HepG2 (cell line): ENCODE data around the gene SNRNP27. TPM values are rescaled to one million over a fixed set of nuclear protein-coding genes. Genes with fewer than 3 reads are reported as not detected.

Experiments used
- AKAP8 ChIP-seq: sonication (generic); formaldehyde crosslinking; IDR thresholded peaks from 2 replicates; pipeline ENCODE4 v1.5.1; 2020; ENCODE audit warnings: mild to moderate bottlenecking, missing genetic modification reagents
- ARHGAP35 ChIP-seq: sonication (generic); formaldehyde crosslinking; IDR thresholded peaks from 2 replicates; pipeline ENCODE4 v1.9.0; 2022; ENCODE audit warnings: mild to moderate bottlenecking, inconsistent platforms, moderate library complexity, missing genetic modification reagents, borderline replicate concordance
- ATAD3A ChIP-seq: sonication (generic); formaldehyde crosslinking; IDR thresholded peaks from 2 replicates; pipeline ENCODE4 v1.4.0; 2020; ENCODE audit warnings: missing genetic modification reagents
- HCFC1 ChIP-seq: fragments of 150-350 bp; IDR thresholded peaks from 2 replicates; pipeline ENCODE4 v1.6.1; 2014; ENCODE audit warnings: low read depth, low read length
- KDM4B ChIP-seq: sonication (generic); formaldehyde crosslinking; IDR thresholded peaks from 2 replicates; pipeline ENCODE4 v1.4.0; 2020; ENCODE audit warnings: missing genetic modification reagents
- KDM5A ChIP-seq: fragments of 200-600 bp; sonication (generic); IDR thresholded peaks from 2 replicates; pipeline ENCODE4 v1.7.0; 2018; ENCODE audit warnings: antibody characterized with exemption, mild to moderate bottlenecking, low read length, borderline replicate concordance
- SAP130 ChIP-seq: IDR thresholded peaks from 2 replicates; pipeline ENCODE4 v1.6.1; 2016; ENCODE audit warnings: low read depth
- SMAD9 ChIP-seq: sonication (generic); formaldehyde crosslinking; IDR thresholded peaks from 2 replicates; pipeline ENCODE4 v1.5.1; 2020; ENCODE audit warnings: mild to moderate bottlenecking, missing genetic modification reagents
- SP2 ChIP-seq: sonication (generic); formaldehyde crosslinking; IDR thresholded peaks from 2 replicates; pipeline ENCODE4 v1.5.1; 2020; ENCODE audit warnings: mild to moderate bottlenecking, missing genetic modification reagents
- SP5 ChIP-seq: IDR thresholded peaks from 2 replicates; pipeline ENCODE4 v1.6.1; 2016; ENCODE audit warnings: low read depth, borderline replicate concordance
- XRCC5 ChIP-seq: fragments of 200-400 bp; formaldehyde crosslinking; optimal IDR thresholded peaks from 2 replicates; pipeline ENCODE3; 2017; ENCODE audit warnings: mild to moderate bottlenecking, low read length
- ZFP36L2 ChIP-seq: sonication (generic); formaldehyde crosslinking; IDR thresholded peaks from 2 replicates; pipeline ENCODE4 v1.4.0; 2020; ENCODE audit warnings: missing genetic modification reagents
- ZNF24 ChIP-seq: fragments of 450-650 bp; IDR thresholded peaks from 2 replicates; pipeline ENCODE4 v1.6.1; 2017; ENCODE audit warnings: antibody characterized with exemption, mild to moderate bottlenecking
- ZNF296 ChIP-seq: sonication (generic); formaldehyde crosslinking; conservative IDR thresholded peaks from 2 replicates; pipeline ENCODE4 v1.5.0; 2020; ENCODE audit warnings: mild to moderate bottlenecking, missing genetic modification reagents
- ZNF382 ChIP-seq: sonication (generic); formaldehyde crosslinking; IDR thresholded peaks from 2 replicates; pipeline ENCODE4 v1.5.0; 2020; ENCODE audit warnings: missing genetic modification reagents, mild to moderate bottlenecking, borderline replicate concordance
- ZNF460 ChIP-seq: sonication (generic); formaldehyde crosslinking; IDR thresholded peaks from 2 replicates; pipeline ENCODE4 v1.5.1; 2020; ENCODE audit warnings: missing genetic modification reagents, mild to moderate bottlenecking, borderline replicate concordance
- ZNF589 ChIP-seq: sonication (generic); formaldehyde crosslinking; conservative IDR thresholded peaks from 2 replicates; pipeline ENCODE4 v1.8.0; 2022; ENCODE audit warnings: mild to moderate bottlenecking, moderate library complexity, missing genetic modification reagents
- ZNF709 ChIP-seq: sonication (generic); formaldehyde crosslinking; IDR thresholded peaks from 2 replicates; pipeline ENCODE4 v1.5.0; 2020; ENCODE audit warnings: mild to moderate bottlenecking, missing genetic modification reagents
- ZNF720 ChIP-seq: sonication (generic); formaldehyde crosslinking; IDR thresholded peaks from 2 replicates; pipeline ENCODE4 v1.4.0; 2020; ENCODE audit warnings: missing genetic modification reagents
- polyA plus RNA-seq, 8 experiments: library from polyadenylated mRNA; depleted of rRNA in 3 of 8; stranded (reverse) in 7 of 8; unstranded in 1 of 8; fragments of >200 nt; fragmentation: Illumina TruSeq in 4 of 8; extraction: Trizol in 4 of 8; gene quantifications; 2 replicates each; pipeline versions ENCODE4 v1.2.1 to v1.2.3, GENCODE V29; 2011 to 2016; ENCODE audit warnings: low read depth in 4 of 8, missing spikeins in 1 of 8, mixed read lengths in 1 of 8; ENCODE audit not compliant: insufficient read depth in 1 of 8
- total RNA-seq, 5 experiments: library from RNA; depleted of rRNA; stranded (reverse); fragments of >200 nt; fragmentation: Illumina TruSeq; extraction: Trizol; gene quantifications; 2 replicates each; pipeline ENCODE4 v1.2.3, GENCODE V29; 2016; ENCODE audit warnings: low read depth in 1 of 5
- TF ChIP-seq, protein P1 (sequence below): sonication (generic); formaldehyde crosslinking; IDR thresholded peaks from 2 replicates; pipeline ENCODE4 v1.8.1; 2023; ENCODE audit warnings: mild to moderate bottlenecking, moderate library complexity, missing genetic modification reagents
- TF ChIP-seq, protein P2 (sequence below): sonication (generic); formaldehyde crosslinking; IDR thresholded peaks from 2 replicates; pipeline ENCODE4 v1.4.0; 2020; ENCODE audit warnings: missing genetic modification reagents, borderline replicate concordance
- TF ChIP-seq, protein P3 (sequence below): sonication (generic); formaldehyde crosslinking; conservative IDR thresholded peaks from 2 replicates; pipeline ENCODE4 v1.8.1; 2023; ENCODE audit warnings: missing genetic modification reagents
- TF ChIP-seq, protein P4 (sequence below): sonication (generic); formaldehyde crosslinking; IDR thresholded peaks from 2 replicates; pipeline ENCODE4 v1.4.0; 2020; ENCODE audit warnings: missing genetic modification reagents; ENCODE audit errors: not compliant biosample characterization
- TF ChIP-seq, protein P5 (sequence below): sonication (generic); formaldehyde crosslinking; IDR thresholded peaks from 2 replicates; pipeline ENCODE4 v1.8.0; 2022; ENCODE audit warnings: missing genetic modification reagents, low read depth, mild to moderate bottlenecking, borderline replicate concordance

Gene SNRNP27
- total and polyA plus RNA-seq, 2 of the 13 experiments (the other 11 are each of a cell fraction or from before 2014, with no cell fraction given), result 49.8 to 54.6 TPM

DNA sequence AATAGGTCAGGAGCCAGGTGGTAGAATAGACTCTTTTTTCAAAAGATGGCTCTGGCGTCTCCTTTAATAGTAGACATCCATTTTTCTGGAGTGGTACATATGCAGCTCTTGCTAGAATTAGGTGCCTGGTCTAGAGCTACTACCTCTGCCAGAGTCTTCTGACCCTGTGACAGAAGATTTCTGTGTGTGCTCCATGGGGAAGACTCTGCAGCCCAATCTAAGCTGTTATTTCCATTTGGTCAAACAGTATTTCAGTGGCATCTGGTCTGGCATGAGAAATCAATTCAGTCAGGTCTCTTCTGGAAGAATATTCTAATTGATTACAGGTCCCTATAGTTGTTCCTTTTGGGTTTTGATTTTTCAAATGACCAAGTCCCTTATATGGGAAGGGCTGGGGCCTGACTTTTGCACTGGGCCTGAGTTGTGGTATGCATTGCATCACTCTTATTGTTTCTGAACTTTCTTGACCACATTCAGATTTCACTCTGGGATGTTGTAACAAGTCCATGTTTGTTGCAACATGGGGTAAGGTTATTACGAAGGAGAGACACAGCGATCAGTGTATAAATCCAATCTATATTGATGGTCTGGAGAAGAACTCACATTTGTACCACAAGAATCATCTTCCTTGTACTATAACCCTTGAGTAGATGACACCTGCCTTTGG, 33.2 kb downstream of the SNRNP27 start (continued):
- TF ChIP-seq KDM5A (no peak), SAP130 (CRISPR knock-in tag) (peak; percentile 70), XRCC5 (no peak), ZNF589 (CRISPR knock-in tag) (no peak), ZNF709 (no peak), ZNF720 (CRISPR knock-in tag) (no peak), ZNF460 (CRISPR knock-in tag) (no peak), ZNF296 (CRISPR knock-in tag) (no peak), ARHGAP35 (CRISPR knock-in tag) (no peak), SMAD9 (no peak), KDM4B (peak; percentile 50; the same call in 1 of the 2 replicates), HCFC1 (no peak), ZNF24 (no peak), AKAP8 (no peak), ZFP36L2 (CRISPR knock-in tag) (no peak), SP5 (CRISPR knock-in tag) (0 out of 2 replicates have a peak, but pooled peaks have one; percentile 22), ATAD3A (CRISPR knock-in tag) (no peak), ZNF382 (CRISPR knock-in tag) (no peak), SP2 (CRISPR knock-in tag) (no peak)
- TF ChIP-seq, protein P1, sequence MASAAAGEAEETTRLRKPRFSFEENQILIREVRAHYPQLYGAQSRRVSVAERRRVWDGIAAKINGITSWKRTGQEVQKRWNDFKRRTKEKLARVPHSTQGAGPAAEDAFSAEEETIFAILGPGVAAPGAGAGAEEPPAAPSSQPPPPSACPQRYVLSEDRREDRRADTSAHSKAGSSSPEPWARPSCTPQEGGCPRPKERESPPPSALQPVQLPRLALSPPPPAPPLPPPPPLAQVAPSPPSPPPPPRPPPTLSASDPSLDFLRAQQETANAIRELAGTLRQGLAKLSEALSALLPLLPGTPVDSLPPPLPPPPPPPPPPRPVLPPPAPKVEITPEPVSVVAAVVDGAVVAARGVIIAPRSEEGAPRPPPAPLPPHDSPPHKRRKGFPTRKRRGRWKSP (CRISPR knock-in tag), result peak; percentile 63; the same call in 1 of the 2 replicates
- TF ChIP-seq, protein P2, sequence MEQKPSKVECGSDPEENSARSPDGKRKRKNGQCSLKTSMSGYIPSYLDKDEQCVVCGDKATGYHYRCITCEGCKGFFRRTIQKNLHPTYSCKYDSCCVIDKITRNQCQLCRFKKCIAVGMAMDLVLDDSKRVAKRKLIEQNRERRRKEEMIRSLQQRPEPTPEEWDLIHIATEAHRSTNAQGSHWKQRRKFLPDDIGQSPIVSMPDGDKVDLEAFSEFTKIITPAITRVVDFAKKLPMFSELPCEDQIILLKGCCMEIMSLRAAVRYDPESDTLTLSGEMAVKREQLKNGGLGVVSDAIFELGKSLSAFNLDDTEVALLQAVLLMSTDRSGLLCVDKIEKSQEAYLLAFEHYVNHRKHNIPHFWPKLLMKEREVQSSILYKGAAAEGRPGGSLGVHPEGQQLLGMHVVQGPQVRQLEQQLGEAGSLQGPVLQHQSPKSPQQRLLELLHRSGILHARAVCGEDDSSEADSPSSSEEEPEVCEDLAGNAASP (CRISPR knock-in tag), result peak; percentile 30; the same call in 1 of the 2 replicates
- TF ChIP-seq, protein P3, sequence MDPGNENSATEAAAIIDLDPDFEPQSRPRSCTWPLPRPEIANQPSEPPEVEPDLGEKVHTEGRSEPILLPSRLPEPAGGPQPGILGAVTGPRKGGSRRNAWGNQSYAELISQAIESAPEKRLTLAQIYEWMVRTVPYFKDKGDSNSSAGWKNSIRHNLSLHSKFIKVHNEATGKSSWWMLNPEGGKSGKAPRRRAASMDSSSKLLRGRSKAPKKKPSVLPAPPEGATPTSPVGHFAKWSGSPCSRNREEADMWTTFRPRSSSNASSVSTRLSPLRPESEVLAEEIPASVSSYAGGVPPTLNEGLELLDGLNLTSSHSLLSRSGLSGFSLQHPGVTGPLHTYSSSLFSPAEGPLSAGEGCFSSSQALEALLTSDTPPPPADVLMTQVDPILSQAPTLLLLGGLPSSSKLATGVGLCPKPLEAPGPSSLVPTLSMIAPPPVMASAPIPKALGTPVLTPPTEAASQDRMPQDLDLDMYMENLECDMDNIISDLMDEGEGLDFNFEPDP (CRISPR knock-in tag), result no peak
- TF ChIP-seq, protein P4, sequence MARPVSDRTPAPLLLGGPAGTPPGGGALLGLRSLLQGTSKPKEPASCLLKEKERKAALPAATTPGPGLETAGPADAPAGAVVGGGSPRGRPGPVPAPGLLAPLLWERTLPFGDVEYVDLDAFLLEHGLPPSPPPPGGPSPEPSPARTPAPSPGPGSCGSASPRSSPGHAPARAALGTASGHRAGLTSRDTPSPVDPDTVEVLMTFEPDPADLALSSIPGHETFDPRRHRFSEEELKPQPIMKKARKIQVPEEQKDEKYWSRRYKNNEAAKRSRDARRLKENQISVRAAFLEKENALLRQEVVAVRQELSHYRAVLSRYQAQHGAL (CRISPR knock-in tag), result no peak
- TF ChIP-seq, protein P5, sequence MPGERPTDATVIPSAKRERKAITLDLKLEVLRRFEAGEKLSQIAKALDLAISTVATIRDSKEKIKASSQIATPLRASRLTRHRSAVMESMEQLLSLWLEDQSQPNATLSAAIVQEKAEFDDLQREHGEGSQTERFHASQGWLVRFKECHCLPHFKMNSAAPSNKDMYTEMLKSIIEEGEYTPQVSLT (CRISPR knock-in tag), result no peak
